OCI-LY1 (cell line): Measurements from ENCODE around the gene MEGF6.

Experiments
- H2AFZ ChIP-seq: fragments of 200-600 bp; sonication (generic), shearing (Covaris generic); 2 replicates; pipeline ENCODE4 v1.6.0; 2014; ENCODE audit warnings: antibody characterized with exemption, mild to moderate bottlenecking, low read length
- H3F3A ChIP-seq: fragments of 200-600 bp; sonication (generic), shearing (Covaris generic); 2 replicates; pipeline ENCODE4 v1.6.0; 2014; ENCODE audit warnings: mild to moderate bottlenecking, antibody characterized with exemption, low read length, moderate library complexity; ENCODE audit not compliant: insufficient read depth
- H3K27ac ChIP-seq: fragments of 200-600 bp; sonication (generic); 2 replicates; pipeline ENCODE4 v1.5.1; 2014; ENCODE audit warnings: low read length, mixed run types, mild to moderate bottlenecking, low read depth; ENCODE audit not compliant: poor library complexity, severe bottlenecking
- H3K27me3 ChIP-seq: fragments of 200-600 bp; sonication (generic); 2 replicates; pipeline ENCODE4 v1.6.0; 2014; ENCODE audit warnings: antibody characterized with exemption, mild to moderate bottlenecking, low read length, moderate library complexity; ENCODE audit not compliant: insufficient read depth
- H3K36me3 ChIP-seq: fragments of 200-600 bp; sonication (generic); 2 replicates; pipeline ENCODE4 v1.6.1; 2014; ENCODE audit warnings: mild to moderate bottlenecking, antibody characterized with exemption, low read length, moderate library complexity, mixed read lengths; ENCODE audit not compliant: insufficient read depth
- H3K4me1 ChIP-seq: fragments of 200-600 bp; sonication (generic); 2 replicates; pipeline ENCODE4 v1.5.1; 2014; ENCODE audit warnings: mild to moderate bottlenecking, low read length, moderate library complexity; ENCODE audit not compliant: insufficient read depth, severe bottlenecking
- H3K4me2 ChIP-seq: fragments of 200-600 bp; sonication (generic), shearing (Covaris generic); 2 replicates; pipeline ENCODE4 v1.6.1; 2014; ENCODE audit warnings: low read length
- H3K4me3 ChIP-seq: fragments of 200-600 bp; sonication (generic); 2 replicates; pipeline ENCODE4 v1.5.1; 2014; ENCODE audit warnings: low read length, low read depth, mild to moderate bottlenecking, mixed read lengths; ENCODE audit not compliant: poor library complexity, severe bottlenecking
- H3K79me2 ChIP-seq: fragments of 200-600 bp; shearing (Covaris generic); 2 replicates; pipeline ENCODE4 v1.6.1; 2016; ENCODE audit warnings: mixed run types, low read length, mixed read lengths; ENCODE audit not compliant: insufficient read depth
- H3K9ac ChIP-seq: fragments of 200-600 bp; sonication (generic), shearing (Covaris generic); 2 replicates; pipeline ENCODE4 v1.6.1; 2014; ENCODE audit warnings: mild to moderate bottlenecking, low read length, mixed read lengths
- H3K9me2 ChIP-seq: fragments of 200-600 bp; sonication (generic), shearing (Covaris generic); 2 replicates; pipeline ENCODE4 v1.6.1; 2014; ENCODE audit warnings: low read depth, mild to moderate bottlenecking, low read length, mixed read lengths
- H3K9me3 ChIP-seq: fragments of 200-600 bp; shearing (Covaris generic); 2 replicates; pipeline ENCODE4 v1.6.1; 2014; ENCODE audit warnings: low read length, mixed read lengths
- H4K20me1 ChIP-seq: fragments of 200-600 bp; sonication (generic), shearing (Covaris generic); 2 replicates; pipeline ENCODE4 v1.6.0; 2016; ENCODE audit warnings: mild to moderate bottlenecking, low read length; ENCODE audit not compliant: insufficient read depth
- CTCF ChIP-seq: fragments of 200-600 bp; sonication (generic), shearing (Covaris generic); IDR thresholded peaks from 2 replicates; pipeline ENCODE4 v1.5.1; 2017; ENCODE audit warnings: mild to moderate bottlenecking, antibody characterized with exemption, low read length, moderate library complexity, mixed read lengths
- EZH2 ChIP-seq: fragments of 200-600 bp; sonication (generic), shearing (Covaris generic); IDR thresholded peaks from 2 replicates; pipeline ENCODE4 v1.8.0; 2017; ENCODE audit warnings: borderline replicate concordance, mixed run types, mild to moderate bottlenecking, antibody characterized with exemption, low read length, moderate library complexity, mixed read lengths

MEGF6 gene

DNA sequence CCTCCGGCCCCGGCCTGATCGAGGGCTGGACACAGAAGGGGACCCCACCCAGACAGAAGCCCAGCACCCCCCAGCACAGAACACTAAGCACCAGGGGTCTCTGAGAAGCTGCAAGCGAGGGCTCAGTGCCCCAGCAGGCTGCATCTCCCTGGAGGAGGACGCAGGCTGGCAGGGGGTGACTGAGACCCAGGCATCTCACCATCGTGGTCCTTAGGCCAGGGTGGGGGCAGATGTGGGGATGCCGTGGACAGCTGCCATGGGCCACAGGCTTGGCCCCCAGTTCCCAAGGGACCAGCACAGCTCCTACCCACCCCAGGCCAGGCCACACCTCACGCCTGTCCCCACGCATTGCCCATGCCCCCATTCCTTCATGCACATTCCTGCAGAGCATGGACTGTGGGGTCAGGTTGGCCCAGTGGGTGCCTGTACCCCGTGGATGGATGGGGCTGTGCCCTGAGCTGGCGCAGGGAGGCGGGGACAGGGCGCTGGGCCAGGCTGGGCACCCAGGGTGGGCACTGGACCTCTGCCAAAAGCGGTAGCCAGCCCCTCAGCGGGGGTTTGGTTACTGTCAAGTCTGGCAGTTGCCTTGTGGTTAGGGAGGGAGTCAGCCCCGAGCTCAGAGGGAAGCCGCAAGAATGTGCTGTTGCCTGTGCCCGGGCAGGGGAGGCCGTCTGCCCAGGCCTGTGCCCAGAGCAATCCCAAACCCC is 95.4 kb downstream of the MEGF6 start:
- Histone ChIP-seq H3K36me3 (no peaks in the 10 kb centered on the region), H3K79me2 (no peaks in the 10 kb centered on the region), H3K9me3 (no peaks in the 10 kb centered on the region), H4K20me1 (no peaks in the 10 kb centered on the region), H3F3A (no peaks in the 10 kb centered on the region), H2AFZ (no peak overlapping the region), H3K27ac (no peak overlapping the region), H3K9ac (no peak overlapping the region), H3K4me3 (no peak overlapping the region), H3K4me1 (no peaks in the 10 kb centered on the region), H3K4me2 (no peak overlapping the region), H3K27me3 (peaks cover 12% of the 10 kb centered on the region; the same call in 1 of the 2 replicates), H3K9me2 (no peaks in the 10 kb centered on the region)
- TF ChIP-seq CTCF: no peak
- TF ChIP-seq EZH2: no peak

- no peak overlapping the region for H3K27ac ChIP-seq
- H3K9ac ChIP-seq: no peak overlapping the region
- no peaks in the 10 kb centered on the region for H3K9me2 ChIP-seq
- H4K20me1 ChIP-seq: no peaks in the 10 kb centered on the region
- H3K27me3 ChIP-seq: peaks cover 12% of the 10 kb centered on the region; the same call in 1 of the 2 replicates
- H2AFZ ChIP-seq: no peak overlapping the region
- TF ChIP-seq EZH2: no peak
- TF ChIP-seq CTCF: no peak
- no peaks in the 10 kb centered on the region for H3K36me3 ChIP-seq
- no peaks in the 10 kb centered on the region for H3K79me2 ChIP-seq
- no peaks in the 10 kb centered on the region for H3K4me1 ChIP-seq
- no peak overlapping the region for H3K4me3 ChIP-seq
- no peaks in the 10 kb centered on the region for H3K9me3 ChIP-seq
- H3F3A ChIP-seq: no peaks in the 10 kb centered on the region
- H3K4me2 ChIP-seq: no peak overlapping the region
Observed at GRCh38 chr1:3515272-3515671, 96.0 kb downstream of the MEGF6 start.

DNA sequence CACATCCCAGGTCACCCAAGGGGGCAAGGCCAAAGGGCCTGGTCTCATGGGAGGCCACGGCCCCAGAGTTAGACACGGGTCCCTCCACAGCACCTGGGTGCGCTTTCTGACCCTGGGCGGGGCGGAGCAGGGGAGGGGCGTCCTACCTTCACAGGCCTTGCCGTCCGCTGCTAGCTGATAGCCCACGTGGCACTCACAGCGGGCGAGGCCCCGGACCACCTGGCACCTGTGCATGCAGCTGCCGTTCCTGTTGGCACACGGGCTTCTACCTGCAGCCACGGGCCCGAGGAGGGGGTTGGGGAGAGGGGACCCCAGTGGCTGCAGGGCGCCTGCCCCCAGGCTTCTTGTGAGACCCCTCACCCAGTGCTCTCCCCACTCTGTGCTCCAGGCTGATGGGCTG is 96.9 kb downstream of the MEGF6 start:
- no peak overlapping the region for H2AFZ ChIP-seq
- no peak overlapping the region for H3K4me2 ChIP-seq
- TF ChIP-seq CTCF (no peak), EZH2 (no peak)
- no peaks in the 10 kb centered on the region for H4K20me1 ChIP-seq
- H3K27ac ChIP-seq: no peak overlapping the region
- no peak overlapping the region for H3K4me3 ChIP-seq
- no peaks in the 10 kb centered on the region for H3K4me1 ChIP-seq
- H3K9me2 ChIP-seq: no peaks in the 10 kb centered on the region
- no peaks in the 10 kb centered on the region for H3K79me2 ChIP-seq
- H3K27me3 ChIP-seq: peaks cover 12% of the 10 kb centered on the region; the same call in 1 of the 2 replicates
- no peak overlapping the region for H3K9ac ChIP-seq
- H3F3A ChIP-seq: no peaks in the 10 kb centered on the region
- no peaks in the 10 kb centered on the region for H3K36me3 ChIP-seq
- no peaks in the 10 kb centered on the region for H3K9me3 ChIP-seq
